Non-pigmented ciliary epithelial cell (primary cell): ENCODE results near the gene AK6.
"Not testable (repeated sequence)": the region's sequence is repeated elsewhere in the genome, so short reads cannot be mapped to it uniquely, and the experiment has no call there.

Experiments used
- DNase-seq: peaks from one replicate; pipeline ENCODE4 v3.0.0-alpha.2; 2010; ENCODE audit warnings: low read depth

The AK6 gene

GRCh38 chr5:69369340-69370121, at the start of gene AK6, which contains the start of the genes RAD17 and TAF9:
TSS of gene AK6 (minus strand) at chr5:69369520. CDS start at chr5:69369490, 30 bp downstream.
TSS of gene RAD17 (plus strand) at chr5:69369818. CDS start at chr5:69372209, 2,391 bp downstream.
TSS of gene TAF9 (minus strand) at chr5:69369520. CDS start at chr5:69365737, 3,783 bp downstream.
- DNase-seq: peak; percentile 55

- DNase-seq: no peak
Observed at GRCh38 chr5:69418554-69418953, 49.2 kb upstream of the AK6 start.

- DNase-seq: no peak
Observed at GRCh38 chr5:69416699-69417098, 47.4 kb upstream of the AK6 start.

GRCh38 chr5:69416180-69416579, 46.9 kb upstream of the AK6 start:
- DNase-seq: no peak

- DNase-seq: no peak
Observed at GRCh38 chr5:69415584-69415958, 46.3 kb upstream of the AK6 start.

- DNase-seq: no peak
Observed at GRCh38 chr5:69414885-69415583, 45.7 kb upstream of the AK6 start, which contains the start of gene MARVELD2. TSS of gene MARVELD2 (plus strand) at chr5:69415116. CDS start at chr5:69419386, 4,270 bp downstream.

GRCh38 chr5:69404659-69405330, 35.5 kb upstream of the AK6 start:
- no peak for DNase-seq

GRCh38 chr5:69378376-69378775, 9.1 kb upstream of the AK6 start:
- DNase-seq: no peak

- DNase-seq: no peak
Observed at GRCh38 chr5:69374911-69375446, 5.7 kb upstream of the AK6 start.

GRCh38 chr5:69372394-69372793, 3.1 kb upstream of the AK6 start:
- DNase-seq: no peak

GRCh38 chr5:69370335-69370734, 1.0 kb upstream of the AK6 start:
- DNase-seq: not testable (repeated sequence)

GRCh38 chr5:69368458-69369339, 621 bp downstream of the AK6 start:
- no peak for DNase-seq

GRCh38 chr5:69367697-69368279, 1.5 kb downstream of the AK6 start:
- no peak for DNase-seq

GRCh38 chr5:69364850-69365249, 4.5 kb downstream of the AK6 start:
- no peak for DNase-seq

GRCh38 chr5:69364414-69364813, 4.9 kb downstream of the AK6 start:
- DNase-seq: no peak

GRCh38 chr5:69360442-69360841, 8.9 kb downstream of the AK6 start:
- DNase-seq: no peak

GRCh38 chr5:69359699-69360098, 9.6 kb downstream of the AK6 start:
- DNase-seq: no peak

- no peak for DNase-seq
Observed at GRCh38 chr5:69350664-69351063, 18.7 kb downstream of the AK6 start.

- DNase-seq: no peak
Observed at GRCh38 chr5:69343083-69343482, 26.2 kb downstream of the AK6 start.

- DNase-seq: no peak
Observed at GRCh38 chr5:69341520-69342161, 27.7 kb downstream of the AK6 start.
